HG02759 (cell line): ENCODE data around the gene TRIM10.
"Not testable (repeated sequence)": the region's sequence is repeated elsewhere in the genome, so short reads cannot be mapped to it uniquely, and the experiment has no call there.

Source experiments
- ATAC-seq: cut with Tn5 transposase; IDR thresholded peaks from one replicate; pipeline ENCODE4 v1.9.1; 2021; ENCODE audit warnings: mild to moderate bottlenecking, moderate library complexity; ENCODE audit not compliant: unreplicated experiment

Gene TRIM10

DNA sequence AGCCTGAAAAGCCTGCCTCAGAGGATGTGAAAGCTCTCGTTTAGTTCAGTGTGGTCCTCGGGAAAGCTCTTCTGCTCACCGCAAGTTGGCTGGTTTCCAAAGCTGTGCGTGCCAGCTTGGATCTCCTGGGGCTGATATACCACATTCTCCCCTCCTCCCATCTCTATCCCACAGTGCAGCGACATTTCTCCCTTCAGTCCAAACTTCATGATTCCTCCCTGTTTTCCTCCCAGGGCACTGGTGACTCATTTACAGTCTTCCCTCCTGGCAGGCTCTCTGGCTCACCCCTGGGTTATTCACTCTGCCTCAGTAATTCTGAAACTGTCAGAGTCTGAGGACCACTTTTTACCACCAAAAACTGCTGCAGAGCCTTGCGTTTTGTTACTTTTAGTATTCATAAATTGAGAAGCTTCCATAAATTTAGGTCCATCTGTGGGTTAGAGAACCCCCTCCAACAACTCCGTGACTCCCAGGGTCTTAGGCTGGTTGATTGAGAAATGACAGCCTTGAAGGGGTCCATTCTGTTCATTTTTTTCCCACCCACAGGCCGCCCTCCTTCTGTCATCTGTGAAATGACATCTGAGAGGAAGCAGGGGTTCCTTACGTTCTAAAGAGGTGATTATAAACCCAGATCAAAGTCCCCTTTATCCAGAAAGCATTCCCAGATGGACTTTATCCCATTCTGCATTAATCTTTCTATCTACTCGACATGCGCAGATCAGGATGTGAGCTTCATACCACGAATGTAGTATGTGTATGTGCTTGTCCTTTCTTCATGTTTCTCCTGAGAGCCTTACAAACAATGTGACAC is 6.1 kb downstream of the TRIM10 start:
- ATAC-seq: no peak

DNA sequence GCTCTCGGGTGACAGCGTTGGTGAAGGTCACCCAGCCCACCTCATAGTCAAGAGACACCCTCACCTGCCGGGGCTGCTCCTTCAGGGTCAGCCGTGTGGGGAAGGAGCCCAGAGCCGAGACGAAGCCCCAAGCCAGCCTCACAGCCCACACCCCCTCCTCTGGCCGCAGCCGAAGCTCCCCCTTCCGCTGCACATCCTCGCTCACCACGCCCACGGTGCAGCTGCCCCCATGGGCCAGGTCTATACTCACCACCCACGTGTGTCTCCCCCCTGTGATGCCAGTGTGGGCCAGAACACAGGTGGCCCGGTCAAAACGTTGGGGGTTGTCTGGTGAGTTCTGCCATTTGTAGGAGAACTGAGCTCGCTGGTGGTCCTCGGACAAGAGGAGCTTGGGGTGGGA is 7.0 kb downstream of the TRIM10 start:
- ATAC-seq: no peak

DNA sequence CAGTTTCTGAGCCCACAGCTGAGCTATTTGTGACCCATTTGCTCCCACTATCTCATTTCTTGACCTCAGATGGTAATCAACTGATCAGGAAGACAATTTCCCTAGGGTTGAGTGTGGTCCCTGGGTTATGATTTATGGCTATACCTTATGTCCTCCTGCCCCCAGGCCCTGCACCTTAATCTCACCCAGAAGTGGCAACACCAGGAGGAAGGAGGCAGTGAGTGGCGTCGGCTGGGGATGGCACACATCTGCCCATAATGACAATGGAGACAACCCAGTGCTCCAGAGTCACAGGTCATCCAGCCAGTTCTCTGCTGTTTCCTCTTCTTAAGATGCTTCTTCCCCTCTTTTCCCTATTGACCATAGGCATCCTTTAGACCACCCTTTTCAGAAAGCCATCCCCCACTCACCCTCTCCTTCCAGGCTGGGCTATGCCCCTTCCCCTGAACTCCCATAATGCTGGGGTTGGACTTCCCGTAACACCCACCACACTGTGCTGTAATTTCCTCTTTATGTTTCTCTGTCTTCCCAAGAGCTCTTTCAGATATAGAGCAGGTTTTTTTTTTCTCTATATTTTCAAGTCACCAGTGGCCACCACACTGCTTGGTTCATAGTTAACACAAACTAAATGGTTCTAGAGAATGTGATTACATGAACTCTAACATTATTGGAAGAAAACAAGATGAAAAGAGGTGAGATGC is 8.0 kb downstream of the TRIM10 start:
- no peak for ATAC-seq

DNA sequence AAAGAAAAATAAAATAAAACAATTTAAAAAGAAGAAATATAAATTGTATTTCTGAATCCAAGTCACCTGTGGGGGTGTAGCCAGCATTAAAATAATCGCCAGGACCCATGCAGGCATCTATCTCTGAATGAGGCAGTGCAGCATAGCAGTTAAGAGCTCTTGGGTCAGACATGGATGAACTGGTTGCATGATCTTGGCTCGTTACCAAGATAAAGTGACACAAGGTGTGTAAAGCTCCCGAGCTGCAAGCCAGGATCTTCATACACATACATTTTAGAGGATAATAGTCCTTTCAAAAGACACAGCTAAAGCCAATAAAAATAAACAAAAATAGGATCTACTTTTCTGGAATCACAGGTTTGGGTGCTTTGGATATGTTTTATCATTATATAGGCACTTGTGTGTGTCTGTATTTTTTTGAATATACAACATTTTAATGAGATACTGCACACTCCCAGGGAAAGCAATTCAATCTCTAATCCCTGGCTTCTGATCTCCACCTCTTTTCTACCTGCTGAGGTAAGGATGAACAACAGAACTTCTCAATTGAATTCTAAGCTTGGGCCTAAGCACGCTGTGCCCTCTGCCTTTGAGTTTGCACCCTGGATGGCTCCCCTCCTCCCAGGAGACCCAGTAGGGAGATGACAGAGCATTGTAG is 8.9 kb downstream of the TRIM10 start:
- ATAC-seq: no peak

DNA sequence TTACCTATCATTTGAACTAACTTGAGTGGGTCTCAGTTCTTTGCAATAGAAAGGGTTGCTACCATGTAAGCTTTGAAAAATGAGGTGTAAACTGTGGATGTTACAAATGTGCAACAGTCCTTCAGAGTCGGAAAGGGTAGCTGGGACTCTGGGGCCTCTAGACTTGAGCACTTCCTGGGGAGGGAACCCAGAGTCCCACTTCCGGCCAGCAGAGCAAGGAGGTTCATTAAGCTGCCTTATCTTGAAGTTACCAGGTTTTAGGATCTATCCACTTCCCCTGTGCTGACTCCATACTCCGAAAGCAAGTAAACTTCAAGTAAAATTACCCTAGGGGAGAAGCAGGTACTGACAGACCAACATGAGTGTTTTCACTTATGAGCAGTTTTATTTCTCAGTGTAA is 9.4 kb downstream of the TRIM10 start:
- ATAC-seq: no peak

DNA sequence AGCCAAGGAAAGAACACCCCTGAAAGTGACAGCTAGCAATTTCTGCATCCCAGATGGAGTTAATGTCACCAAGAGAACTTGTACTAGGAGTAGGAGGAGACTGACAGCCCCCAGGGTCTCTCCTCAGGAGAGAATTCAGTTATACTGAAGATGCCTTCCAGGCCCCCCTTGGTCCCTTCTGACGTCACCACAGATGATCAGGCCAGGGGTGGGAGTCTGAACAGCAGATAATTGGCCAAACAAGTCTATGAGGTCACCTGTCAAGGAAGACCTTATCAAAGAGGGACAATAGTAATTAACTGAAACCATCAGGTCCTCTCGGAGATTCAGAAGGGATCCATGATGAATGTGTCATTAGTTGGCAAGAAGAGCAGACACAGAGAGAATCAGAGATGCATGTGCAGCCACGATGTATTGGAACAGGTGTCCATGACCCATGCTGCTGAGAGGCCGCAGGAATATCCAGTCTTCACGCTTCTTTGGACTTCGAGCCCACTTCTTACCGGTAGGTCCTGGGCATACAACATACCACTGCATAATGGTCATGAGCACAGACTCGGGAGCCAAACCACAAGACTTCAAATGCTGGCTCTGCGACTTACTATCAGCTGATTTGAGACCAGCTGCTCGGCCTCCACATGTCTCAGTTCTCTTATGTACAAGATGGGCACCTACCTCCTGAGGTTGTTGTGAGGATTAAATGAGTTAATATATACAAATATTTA is 10.2 kb downstream of the TRIM10 start:
- no peak for ATAC-seq

DNA sequence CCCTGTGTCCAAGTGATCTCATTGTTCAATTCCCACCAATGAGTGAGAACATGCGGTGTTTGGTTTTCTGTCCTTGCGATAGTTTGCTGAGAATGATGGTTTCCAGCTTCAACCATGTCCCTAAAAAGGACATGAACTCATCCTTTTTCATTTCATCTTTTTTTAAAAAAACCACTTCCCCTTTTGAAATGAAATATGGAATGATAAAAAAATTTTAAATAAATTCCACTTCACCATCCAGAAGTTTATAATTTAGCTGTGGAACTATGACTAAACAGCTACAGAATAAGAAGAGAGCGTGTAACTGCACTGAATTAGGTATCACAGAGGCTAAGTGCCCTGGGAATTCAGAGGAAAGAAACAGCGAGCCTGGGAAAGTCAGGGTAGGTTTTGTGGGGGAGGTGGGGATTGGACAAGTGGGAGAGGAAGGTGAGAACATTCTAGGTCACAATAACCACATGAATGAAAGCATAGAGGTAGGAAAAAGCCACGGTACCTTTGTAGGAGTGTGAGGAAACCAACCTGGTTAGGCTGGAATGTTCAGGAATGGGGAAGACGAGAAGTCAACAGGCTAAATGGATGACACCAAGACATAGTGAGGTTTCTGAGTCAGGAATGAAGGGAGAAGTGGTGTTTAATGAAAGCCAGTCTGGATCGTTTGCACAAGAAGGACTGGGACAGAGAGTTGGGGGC is 11.0 kb downstream of the TRIM10 start:
- no peak for ATAC-seq

DNA sequence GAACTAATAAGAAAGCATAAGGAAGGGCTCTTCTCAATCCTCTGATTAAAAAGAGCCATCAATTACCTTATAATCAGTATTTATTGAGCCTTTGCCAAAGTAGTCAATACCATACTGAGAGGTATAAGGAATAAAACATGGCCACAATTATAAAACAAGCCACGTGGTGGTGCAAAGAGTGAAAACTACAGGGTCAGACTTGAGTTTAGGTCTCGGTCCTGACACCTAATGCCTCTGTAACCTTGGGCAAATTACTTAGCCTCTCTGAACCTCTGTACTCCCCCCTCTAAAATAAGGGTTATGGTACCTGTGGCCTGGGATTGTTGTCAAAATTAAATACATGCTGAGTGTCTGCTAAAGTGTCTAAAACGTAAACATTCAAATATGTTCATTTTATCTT is 11.8 kb downstream of the TRIM10 start:
- no peak for ATAC-seq

DNA sequence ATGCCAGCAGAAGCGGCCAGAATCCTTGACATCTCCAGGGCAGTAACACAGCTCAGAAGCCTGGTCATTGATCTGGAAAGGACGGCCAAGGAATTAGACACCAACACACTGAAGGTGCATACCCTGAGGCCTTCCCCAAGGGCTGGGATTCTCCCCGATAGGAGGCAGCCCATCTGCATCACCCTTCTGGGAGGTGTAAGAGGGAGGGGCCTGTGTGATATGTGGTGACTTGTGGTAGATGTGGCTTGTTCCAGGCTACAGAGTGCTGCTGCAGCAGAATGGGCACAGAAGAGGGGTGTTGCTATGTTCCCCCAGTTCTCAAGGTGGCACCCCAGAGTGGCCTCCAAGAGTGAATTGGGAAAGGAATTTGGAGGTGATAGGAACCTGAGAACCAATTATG is 13.9 kb downstream of the TRIM10 start:
- ATAC-seq: no peak

DNA sequence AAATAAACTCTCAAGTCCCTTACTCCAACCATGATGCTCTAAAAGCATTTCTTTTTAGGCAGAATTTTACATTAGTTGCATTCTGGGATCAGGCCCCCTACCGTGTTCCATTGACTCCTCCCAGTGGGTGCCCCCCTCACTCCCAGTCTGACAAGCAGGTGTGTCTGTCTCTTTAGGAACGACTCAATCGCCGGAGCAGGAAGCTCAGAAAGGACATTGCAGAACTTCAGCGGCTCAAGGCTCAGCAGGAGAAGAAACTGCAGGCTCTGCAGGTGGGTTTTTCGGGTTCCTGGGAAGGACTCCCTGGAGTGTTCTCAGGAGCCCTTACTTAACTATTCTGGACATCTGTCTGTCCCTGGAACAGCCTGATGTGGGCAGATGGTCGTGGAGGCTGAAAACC is 15.2 kb downstream of the TRIM10 start:
- no peak for ATAC-seq

DNA sequence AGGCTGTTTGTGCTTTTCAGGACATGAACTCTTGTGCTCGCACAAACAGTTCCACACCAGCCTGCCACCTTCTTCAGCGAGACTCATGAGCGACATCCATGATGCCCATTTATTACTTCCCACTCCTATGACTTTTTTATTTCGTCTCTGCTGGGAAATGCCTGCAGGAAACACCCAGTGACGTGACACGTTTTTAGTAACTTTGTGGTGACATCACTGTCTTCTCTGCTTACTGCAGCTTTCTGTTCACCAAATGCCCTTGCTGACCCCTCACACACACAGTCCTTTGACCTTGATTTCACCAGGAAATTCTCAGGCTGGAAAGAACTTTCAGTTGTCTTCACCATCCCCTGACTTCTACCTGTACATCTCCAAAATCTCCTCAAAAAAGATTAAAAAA is 16.2 kb downstream of the TRIM10 start:
- ATAC-seq: no peak

DNA sequence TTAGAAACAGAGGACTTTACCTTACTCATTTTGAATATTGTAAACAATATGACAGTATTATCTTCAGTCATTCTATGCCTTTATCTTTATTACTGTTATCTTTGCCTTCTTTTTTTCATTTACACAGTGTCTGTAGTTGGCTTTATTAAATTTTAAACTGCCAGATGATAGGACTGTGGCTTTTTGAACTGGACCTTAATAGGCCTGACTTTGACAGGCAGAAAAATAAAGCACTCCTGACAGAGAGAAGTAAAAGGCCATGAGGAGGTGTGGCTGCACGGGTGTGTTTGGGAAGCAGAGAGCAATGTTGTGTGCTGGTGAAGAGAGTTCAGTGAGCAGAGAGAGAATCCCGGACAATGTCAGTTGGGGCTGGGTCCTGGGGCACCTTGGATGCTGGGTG is 17.2 kb downstream of the TRIM10 start:
- no peak for ATAC-seq

DNA sequence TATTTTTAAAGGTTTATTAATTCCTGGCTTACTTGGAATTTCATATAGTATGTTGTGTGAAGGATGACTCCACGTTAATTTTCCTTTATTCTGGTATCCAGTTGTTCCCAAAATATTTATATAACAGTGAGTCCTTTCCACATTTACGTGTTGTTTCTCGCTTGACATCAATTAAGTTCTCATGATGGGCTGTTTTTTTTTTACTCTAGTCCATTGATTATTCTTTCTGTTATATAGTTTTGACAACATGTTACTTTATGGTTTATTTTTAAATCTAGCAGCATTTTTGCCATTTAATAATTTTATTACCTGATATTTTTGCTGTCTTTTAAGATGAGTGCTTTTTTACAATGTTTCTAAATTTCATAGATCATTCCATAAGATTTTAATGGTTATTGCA is 18.3 kb downstream of the TRIM10 start:
- no peak for ATAC-seq

DNA sequence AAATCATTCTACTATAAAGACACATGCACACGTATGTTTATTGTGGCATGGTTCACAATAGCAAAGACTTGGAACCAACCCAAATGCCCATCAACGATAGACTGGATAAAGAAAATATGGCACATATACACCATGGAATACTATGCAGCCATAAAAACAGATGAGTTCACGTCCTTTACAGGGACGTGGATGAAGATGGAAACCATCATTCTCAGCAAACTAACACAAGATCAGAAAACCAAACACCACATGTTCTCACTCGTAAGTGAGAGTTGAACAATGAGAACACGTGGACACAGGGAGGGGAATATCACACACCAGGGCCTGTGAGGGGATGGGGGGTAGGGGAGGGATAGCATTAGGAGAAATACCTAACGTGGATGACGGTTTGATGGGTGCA is 20.8 kb downstream of the TRIM10 start:
- not testable (repeated sequence) for ATAC-seq

DNA sequence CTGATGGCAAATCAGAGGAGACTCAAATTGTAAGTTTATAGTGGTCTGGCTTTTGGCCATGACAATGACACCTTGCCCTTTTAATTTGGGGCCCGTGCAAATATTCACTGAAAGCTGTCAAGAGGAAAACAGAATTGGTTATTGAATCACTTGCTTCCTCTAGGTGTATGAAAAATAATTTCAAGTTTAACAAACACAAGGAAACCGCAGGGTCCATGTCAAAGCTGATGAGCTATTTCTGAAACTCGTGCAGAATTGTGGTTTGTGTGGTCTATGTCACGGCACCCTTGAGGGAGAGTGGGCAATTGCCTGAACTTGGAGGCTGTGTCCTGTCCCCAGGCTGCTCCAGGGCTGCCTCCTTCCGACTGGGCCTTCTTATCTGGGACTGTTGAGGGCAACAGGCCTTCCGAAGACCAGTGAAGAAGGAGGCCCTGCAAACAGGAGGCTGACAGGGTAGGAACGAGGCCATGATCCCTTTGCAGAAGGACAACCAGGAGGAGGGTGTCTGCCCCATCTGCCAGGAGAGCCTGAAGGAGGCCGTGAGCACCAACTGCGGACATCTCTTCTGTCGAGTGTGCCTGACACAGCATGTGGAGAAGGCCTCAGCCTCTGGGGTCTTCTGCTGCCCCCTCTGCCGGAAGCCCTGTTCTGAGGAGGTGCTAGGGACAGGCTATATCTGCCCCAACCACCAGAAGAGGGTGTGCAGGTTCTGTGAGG is 24.3 kb downstream of the TRIM10 start:
- no peak for ATAC-seq

DNA sequence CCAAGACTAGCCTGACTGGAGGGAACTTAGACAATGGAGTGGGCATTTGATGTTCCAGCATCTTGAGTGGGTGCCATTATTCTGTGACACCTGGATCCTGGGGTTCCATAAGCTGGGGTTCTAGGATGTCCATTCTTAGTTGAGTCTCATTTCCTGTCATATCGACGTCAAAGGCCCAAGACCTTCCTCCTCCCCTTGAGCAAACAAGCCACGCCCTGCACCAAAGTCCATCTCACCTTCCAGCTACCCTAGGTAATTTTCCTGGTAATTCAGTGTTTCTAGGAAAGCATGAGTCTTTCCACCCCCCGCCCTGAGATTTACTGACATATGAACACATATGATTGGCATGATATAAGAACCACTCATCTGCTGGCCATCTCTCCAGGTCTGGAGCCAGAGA is 25.3 kb downstream of the TRIM10 start, which contains the start of gene TRIM40:
Gene TRIM40, plus strand, starts transcription at position 384 of the 400 bp plus-strand sequence. CDS start 897 bp downstream, outside the sequence.
- ATAC-seq: no peak

DNA sequence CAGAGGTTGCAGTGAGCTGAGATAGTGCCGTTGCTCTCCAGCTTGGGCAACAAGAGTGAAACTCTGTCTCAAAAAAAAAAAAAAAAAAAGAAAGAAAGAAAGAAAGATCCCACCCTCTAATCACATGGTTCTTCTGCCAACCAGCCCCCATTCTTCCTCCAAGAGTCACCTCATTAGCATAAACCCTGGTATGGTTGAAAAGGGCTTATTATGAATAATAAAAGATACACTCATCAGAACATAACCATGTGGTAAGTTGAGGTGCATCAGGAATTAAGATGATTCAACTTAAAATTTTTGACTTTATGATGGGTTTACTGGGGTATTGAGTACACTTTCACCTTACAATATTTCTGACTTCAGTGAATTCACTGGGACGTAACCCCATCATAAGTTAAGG is 25.9 kb downstream of the TRIM10 start:
- no peak for ATAC-seq

DNA sequence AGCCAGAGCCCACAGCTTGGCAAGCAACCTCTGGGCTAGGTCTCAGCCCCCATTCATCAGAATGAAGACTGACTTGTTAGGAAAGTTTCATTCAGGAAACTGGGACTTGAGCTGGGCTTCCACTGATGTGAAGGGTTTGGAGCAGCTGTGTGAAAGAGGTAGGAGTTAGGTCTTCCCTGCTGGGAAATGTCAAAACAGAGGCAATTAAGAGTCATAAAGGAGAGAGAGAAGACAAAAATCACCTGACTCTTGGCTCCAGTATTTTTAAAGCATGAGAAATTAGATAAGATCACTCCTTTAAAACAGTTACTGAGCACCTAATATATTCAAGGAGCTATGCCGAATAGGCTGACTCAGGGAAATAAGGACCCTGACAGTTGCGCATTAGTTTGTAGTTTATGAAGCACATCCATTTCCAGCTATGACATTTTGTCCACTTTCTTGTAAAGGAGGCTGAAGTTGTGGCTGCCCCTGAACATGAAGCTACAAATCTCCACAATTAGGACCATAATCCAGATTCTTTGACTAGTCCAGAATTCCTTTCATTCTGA is 29.0 kb downstream of the TRIM10 start:
- ATAC-seq: no peak
